ENCODE results near the gene TUBGCP3. TPM values are rescaled to one million over a fixed set of nuclear protein-coding genes. Genes with fewer than 3 reads are reported as not detected.

The TUBGCP3 gene
- polyA plus RNA-seq, 5 donors, result 27.4 to 37.2 (median 31.7) TPM

GRCh38 chr13:112453874-112454647 lies 133.9 kb downstream of the TUBGCP3 start:
- no peak for DNase-seq

GRCh38 chr13:112453207-112453829 lies 134.6 kb downstream of the TUBGCP3 start:
- DNase-seq, result no peak

GRCh38 chr13:112452380-112453206 lies 135.4 kb downstream of the TUBGCP3 start:
- no peak for DNase-seq

GRCh38 chr13:112451512-112452379 lies 136.2 kb downstream of the TUBGCP3 start:
- DNase-seq, result no peak

GRCh38 chr13:112450904-112451240 lies 137.1 kb downstream of the TUBGCP3 start:
- DNase-seq, result no peak

GRCh38 chr13:112450118-112450903 lies 137.6 kb downstream of the TUBGCP3 start:
- DNase-seq, result no peak

GRCh38 chr13:112449545-112449930 lies 138.4 kb downstream of the TUBGCP3 start:
- DNase-seq, result no peak

- DNase-seq, result no peak
Measured at GRCh38 chr13:112448621-112449544, 139.1 kb downstream of the TUBGCP3 start.

GRCh38 chr13:112447761-112448603 lies 140.0 kb downstream of the TUBGCP3 start:
- no peak for DNase-seq

GRCh38 chr13:112447306-112447705 lies 140.6 kb downstream of the TUBGCP3 start:
- DNase-seq, result no peak

- DNase-seq, result no peak
Measured at GRCh38 chr13:112446867-112447266, 141.1 kb downstream of the TUBGCP3 start.

GRCh38 chr13:112446347-112446861 lies 141.5 kb downstream of the TUBGCP3 start:
- DNase-seq, result no peak

GRCh38 chr13:112445411-112446271 lies 142.3 kb downstream of the TUBGCP3 start:
- DNase-seq, result no peak

GRCh38 chr13:112444416-112445399 lies 143.2 kb downstream of the TUBGCP3 start:
- DNase-seq, result no peak

- DNase-seq, result peak; percentile 32 to 63
Measured at GRCh38 chr13:112443995-112444311, 144.0 kb downstream of the TUBGCP3 start.

Data from right lung (tissue), 5 donors.